ENCODE data around the gene MAPK14. TPM values are rescaled to one million over a fixed set of nuclear protein-coding genes. Genes with fewer than 3 reads are reported as not detected.

The MAPK14 gene
- total and polyA plus RNA-seq, 9 of the 15 experiments (the other 6 are each of a cell fraction or from before 2014, with no cell fraction given): 8.8 to 62.7 (median 35.5) TPM

DNA sequence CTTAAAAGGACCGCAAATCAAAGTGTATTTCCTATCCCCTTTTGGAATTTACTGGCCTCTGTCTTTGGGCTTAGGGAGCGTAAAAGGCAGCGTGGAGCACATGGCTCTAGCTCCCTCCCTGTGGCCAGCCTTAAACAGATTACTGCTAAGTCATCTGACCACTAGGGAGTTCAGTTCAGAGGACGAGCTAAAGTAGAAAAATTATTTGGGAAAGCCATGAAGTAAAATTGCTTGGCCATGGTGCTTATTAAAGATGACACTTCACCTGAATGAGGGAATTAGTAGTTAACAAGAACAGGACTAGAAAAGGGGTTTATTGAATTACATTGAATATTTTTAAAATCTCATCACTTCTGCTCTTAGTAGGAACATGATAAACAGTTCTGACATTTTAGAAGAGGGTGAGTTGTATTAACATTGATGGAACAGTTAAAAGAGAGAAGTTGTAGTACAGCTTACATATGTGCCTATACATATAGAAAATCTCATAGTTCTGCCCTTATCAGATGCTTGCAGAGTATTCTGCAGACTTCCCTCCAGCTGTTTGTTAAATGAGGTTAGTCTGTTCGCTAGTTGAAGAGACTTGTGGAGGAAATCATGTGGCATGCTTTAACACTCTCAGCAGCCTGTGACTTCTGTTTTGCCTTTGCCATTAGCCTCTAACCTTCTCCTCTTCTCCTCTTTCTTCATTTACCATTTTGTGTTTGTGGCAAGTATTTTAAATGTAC is 71.5 kb downstream of the MAPK14 start (continued):
- TF ChIP-seq, protein P1, sequence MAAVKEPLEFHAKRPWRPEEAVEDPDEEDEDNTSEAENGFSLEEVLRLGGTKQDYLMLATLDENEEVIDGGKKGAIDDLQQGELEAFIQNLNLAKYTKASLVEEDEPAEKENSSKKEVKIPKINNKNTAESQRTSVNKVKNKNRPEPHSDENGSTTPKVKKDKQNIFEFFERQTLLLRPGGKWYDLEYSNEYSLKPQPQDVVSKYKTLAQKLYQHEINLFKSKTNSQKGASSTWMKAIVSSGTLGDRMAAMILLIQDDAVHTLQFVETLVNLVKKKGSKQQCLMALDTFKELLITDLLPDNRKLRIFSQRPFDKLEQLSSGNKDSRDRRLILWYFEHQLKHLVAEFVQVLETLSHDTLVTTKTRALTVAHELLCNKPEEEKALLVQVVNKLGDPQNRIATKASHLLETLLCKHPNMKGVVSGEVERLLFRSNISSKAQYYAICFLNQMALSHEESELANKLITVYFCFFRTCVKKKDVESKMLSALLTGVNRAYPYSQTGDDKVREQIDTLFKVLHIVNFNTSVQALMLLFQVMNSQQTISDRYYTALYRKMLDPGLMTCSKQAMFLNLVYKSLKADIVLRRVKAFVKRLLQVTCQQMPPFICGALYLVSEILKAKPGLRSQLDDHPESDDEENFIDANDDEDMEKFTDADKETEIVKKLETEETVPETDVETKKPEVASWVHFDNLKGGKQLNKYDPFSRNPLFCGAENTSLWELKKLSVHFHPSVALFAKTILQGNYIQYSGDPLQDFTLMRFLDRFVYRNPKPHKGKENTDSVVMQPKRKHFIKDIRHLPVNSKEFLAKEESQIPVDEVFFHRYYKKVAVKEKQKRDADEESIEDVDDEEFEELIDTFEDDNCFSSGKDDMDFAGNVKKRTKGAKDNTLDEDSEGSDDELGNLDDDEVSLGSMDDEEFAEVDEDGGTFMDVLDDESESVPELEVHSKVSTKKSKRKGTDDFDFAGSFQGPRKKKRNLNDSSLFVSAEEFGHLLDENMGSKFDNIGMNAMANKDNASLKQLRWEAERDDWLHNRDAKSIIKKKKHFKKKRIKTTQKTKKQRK (IDR thresholded peaks at IDR 0.05; ENCODE audit: borderline replicate concordance, low read depth, low read length): no peak
- TF ChIP-seq, protein P2, sequence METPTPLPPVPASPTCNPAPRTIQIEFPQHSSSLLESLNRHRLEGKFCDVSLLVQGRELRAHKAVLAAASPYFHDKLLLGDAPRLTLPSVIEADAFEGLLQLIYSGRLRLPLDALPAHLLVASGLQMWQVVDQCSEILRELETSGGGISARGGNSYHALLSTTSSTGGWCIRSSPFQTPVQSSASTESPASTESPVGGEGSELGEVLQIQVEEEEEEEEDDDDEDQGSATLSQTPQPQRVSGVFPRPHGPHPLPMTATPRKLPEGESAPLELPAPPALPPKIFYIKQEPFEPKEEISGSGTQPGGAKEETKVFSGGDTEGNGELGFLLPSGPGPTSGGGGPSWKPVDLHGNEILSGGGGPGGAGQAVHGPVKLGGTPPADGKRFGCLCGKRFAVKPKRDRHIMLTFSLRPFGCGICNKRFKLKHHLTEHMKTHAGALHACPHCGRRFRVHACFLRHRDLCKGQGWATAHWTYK (CRISPR knock-in tag; IDR thresholded peaks at IDR 0.05): no peak
- no peak for TF ChIP-seq SRSF3 (IDR thresholded peaks at IDR 0.05; ENCODE audit: insufficient read depth, low read length)
- TF ChIP-seq BMI1 (IDR thresholded peaks at IDR 0.05; ENCODE audit: low read length): no peak
- no peak for TF ChIP-seq HSF4 (CRISPR knock-in tag; IDR thresholded peaks at IDR 0.05; ENCODE audit: borderline replicate concordance)
- no peak for TF ChIP-seq IRF2 (CRISPR knock-in tag; IDR thresholded peaks at IDR 0.05)
- no peak for TF ChIP-seq FUS (optimal IDR thresholded peaks at IDR 0.05; ENCODE audit: low read depth, low read length)
- TF ChIP-seq, protein P3, sequence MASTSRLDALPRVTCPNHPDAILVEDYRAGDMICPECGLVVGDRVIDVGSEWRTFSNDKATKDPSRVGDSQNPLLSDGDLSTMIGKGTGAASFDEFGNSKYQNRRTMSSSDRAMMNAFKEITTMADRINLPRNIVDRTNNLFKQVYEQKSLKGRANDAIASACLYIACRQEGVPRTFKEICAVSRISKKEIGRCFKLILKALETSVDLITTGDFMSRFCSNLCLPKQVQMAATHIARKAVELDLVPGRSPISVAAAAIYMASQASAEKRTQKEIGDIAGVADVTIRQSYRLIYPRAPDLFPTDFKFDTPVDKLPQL (IDR thresholded peaks at IDR 0.05; ENCODE audit: extremely low read depth, insufficient read length): no peak
- TF ChIP-seq THRAP3 (IDR thresholded peaks at IDR 0.05; ENCODE audit: borderline replicate concordance): no peak
- TF ChIP-seq ELF1 (tag; IDR thresholded peaks at IDR 0.05): no peak
- no peak for TF ChIP-seq ELF4 (CRISPR knock-in tag; IDR thresholded peaks at IDR 0.05)
- no peak for TF ChIP-seq FOXJ2 (tag; IDR thresholded peaks at IDR 0.05)
- TF ChIP-seq, protein P4, sequence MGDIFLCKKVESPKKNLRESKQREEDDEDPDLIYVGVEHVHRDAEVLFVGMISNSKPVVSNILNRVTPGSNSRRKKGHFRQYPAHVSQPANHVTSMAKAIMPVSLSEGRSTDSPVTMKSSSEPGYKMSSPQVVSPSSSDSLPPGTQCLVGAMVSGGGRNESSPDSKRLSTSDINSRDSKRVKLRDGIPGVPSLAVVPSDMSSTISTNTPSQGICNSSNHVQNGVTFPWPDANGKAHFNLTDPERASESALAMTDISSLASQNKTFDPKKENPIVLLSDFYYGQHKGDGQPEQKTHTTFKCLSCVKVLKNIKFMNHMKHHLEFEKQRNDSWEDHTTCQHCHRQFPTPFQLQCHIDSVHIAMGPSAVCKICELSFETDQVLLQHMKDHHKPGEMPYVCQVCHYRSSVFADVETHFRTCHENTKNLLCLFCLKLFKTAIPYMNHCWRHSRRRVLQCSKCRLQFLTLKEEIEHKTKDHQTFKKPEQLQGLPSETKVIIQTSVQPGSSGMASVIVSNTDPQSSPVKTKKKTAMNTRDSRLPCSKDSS (IDR thresholded peaks at IDR 0.05; ENCODE audit: low read depth, partially characterized antibody): no peak
- TF ChIP-seq ARNT (IDR thresholded peaks at IDR 0.05): no peak; a peak in 1 of 4 replicates
- TF ChIP-seq SRSF1 (IDR thresholded peaks at IDR 0.05; ENCODE audit: low read depth, low read length): no peak
- TF ChIP-seq FOS (IDR thresholded peaks at IDR 0.05; ENCODE audit: extremely low read depth, insufficient read length): no peak
- no peak for TF ChIP-seq ZNF57 (CRISPR knock-in tag; IDR thresholded peaks at IDR 0.05)
- TF ChIP-seq ZNF174 (CRISPR knock-in tag; IDR thresholded peaks at IDR 0.05): no peak
- TF ChIP-seq, protein P5, sequence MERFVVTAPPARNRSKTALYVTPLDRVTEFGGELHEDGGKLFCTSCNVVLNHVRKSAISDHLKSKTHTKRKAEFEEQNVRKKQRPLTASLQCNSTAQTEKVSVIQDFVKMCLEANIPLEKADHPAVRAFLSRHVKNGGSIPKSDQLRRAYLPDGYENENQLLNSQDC (CRISPR knock-in tag; IDR thresholded peaks at IDR 0.05): no peak
- no peak; the same call in 1 of the 2 replicates for TF ChIP-seq NBN (IDR thresholded peaks at IDR 0.05; ENCODE audit: low read depth)
- TF ChIP-seq ZFP1 (CRISPR knock-in tag; IDR thresholded peaks at IDR 0.05): no peak
- 0 out of 2 replicates have a peak, but pooled peaks have one; percentile 18 for TF ChIP-seq SMARCE1 (IDR thresholded peaks at IDR 0.05)
- no peak for TF ChIP-seq ZNF41 (CRISPR knock-in tag; conservative IDR thresholded peaks at IDR 0.05)
